Spinal cord (tissue), 10 donors: ENCODE results near the gene ABL1. TPM values are rescaled to one million over a fixed set of nuclear protein-coding genes. Genes with fewer than 3 reads are reported as not detected.

Experiments
- DNase-seq, 6 donors: peaks; one replicate each; pipeline versions ENCODE4 v3.0.0 to v3.0.0-alpha.2; 2013 to 2015; ENCODE audit warnings: low spot score in 6 of 6, low read depth in 4 of 6
- H3K27ac ChIP-seq: one replicate; pipeline ENCODE4 v1.5.1; 2013; ENCODE audit warnings: low read depth, low read length, control low read depth
- H3K27me3 ChIP-seq: one replicate; pipeline ENCODE4 v1.6.1; 2013; ENCODE audit warnings: low read length; ENCODE audit not compliant: control insufficient read depth, insufficient read depth
- H3K36me3 ChIP-seq: one replicate; pipeline ENCODE4 v1.6.1; 2013; ENCODE audit warnings: low read length; ENCODE audit not compliant: control insufficient read depth, insufficient read depth
- H3K4me1 ChIP-seq: one replicate; pipeline ENCODE4 v1.6.1; 2013; ENCODE audit warnings: low read length; ENCODE audit not compliant: control insufficient read depth, insufficient read depth
- H3K4me3 ChIP-seq: one replicate; pipeline ENCODE4 v1.5.1; 2013; ENCODE audit warnings: low read depth, low read length, control low read depth
- H3K9me3 ChIP-seq: one replicate; pipeline ENCODE4 v1.6.1; 2013; ENCODE audit warnings: low read length; ENCODE audit not compliant: control insufficient read depth, insufficient read depth
- WGBS: methylation state at CpG from one replicate; pipeline ENCODE4 v1.1.5; 2013; ENCODE audit warnings: missing lambda C conversion rate; ENCODE audit not compliant: insufficient coverage; 5-methylcytosine and 5-hydroxymethylcytosine counted together
- polyA plus RNA-seq, 2 donors: library from polyadenylated mRNA; unstranded; fragments of 120-200 nt; gene quantifications; one replicate each; pipeline ENCODE4 v1.2.1, GENCODE V29; 2013; ENCODE audit not compliant: insufficient read length in 2 of 2
- total RNA-seq, 2 donors: library from RNA; depleted of rRNA in 1 of 2; stranded (reverse); fragments of 120-200 nt in 1 of 2; fragments of >200 nt in 1 of 2; gene quantifications; one replicate each; pipeline versions ENCODE4 v1.2.3 to v1.2.4, GENCODE V29; 2013 to 2014
- donor health status: healthy.

Gene ABL1
- total and polyA plus RNA-seq, 4 donors, result 36.6 to 72.7 (median 63.6) TPM

- no peak overlapping the region for H3K4me3 ChIP-seq
- no peaks in the 10 kb centered on the region for H3K9me3 ChIP-seq
- WGBS, result 90% methylated on average over 35 of the region's 35 CpGs
- peaks cover 81% of the 10 kb centered on the region for H3K36me3 ChIP-seq
- no peak for DNase-seq
- no peak overlapping the region for H3K27ac ChIP-seq
- no peaks in the 10 kb centered on the region for H3K27me3 ChIP-seq
- peaks cover 25% of the 10 kb centered on the region for H3K4me1 ChIP-seq
These were observed 50.7 kb downstream of the ABL1 start for GRCh38 chr9:130885484-130886375.

- Histone ChIP-seq H3K4me3 (no peak overlapping the region), H3K27me3 (no peaks in the 10 kb centered on the region), H3K36me3 (peaks cover 82% of the 10 kb centered on the region), H3K27ac (no peak overlapping the region), H3K9me3 (no peaks in the 10 kb centered on the region), H3K4me1 (peaks cover 38% of the 10 kb centered on the region)
- WGBS, result 96% methylated on average over 14 of the region's 23 CpGs
- no peak for DNase-seq
These were observed 51.9 kb downstream of the ABL1 start for GRCh38 chr9:130886981-130887380.

- DNase-seq, result no peak
- Histone ChIP-seq H3K36me3 (peaks cover 80% of the 10 kb centered on the region), H3K27me3 (no peaks in the 10 kb centered on the region), H3K4me3 (no peak overlapping the region), H3K27ac (no peak overlapping the region), H3K4me1 (peaks cover 44% of the 10 kb centered on the region), H3K9me3 (no peaks in the 10 kb centered on the region)
- 90% methylated on average over 16 of the region's 25 CpGs for WGBS
These were observed 52.6 kb downstream of the ABL1 start for GRCh38 chr9:130887494-130888144.

GRCh38 chr9:130888146-130888885 is 53.3 kb downstream of the ABL1 start:
- H3K4me3 ChIP-seq, result no peak overlapping the region
- no peaks in the 10 kb centered on the region for H3K9me3 ChIP-seq
- peaks cover 80% of the 10 kb centered on the region for H3K36me3 ChIP-seq
- WGBS, result 94% methylated on average over 19 of the region's 22 CpGs
- no peak overlapping the region for H3K27ac ChIP-seq
- no peaks in the 10 kb centered on the region for H3K27me3 ChIP-seq
- no peak for DNase-seq
- H3K4me1 ChIP-seq, result peaks cover 51% of the 10 kb centered on the region

- Histone ChIP-seq H3K27ac (no peak overlapping the region), H3K4me1 (peaks cover 52% of the 10 kb centered on the region), H3K36me3 (peaks cover 71% of the 10 kb centered on the region), H3K9me3 (no peaks in the 10 kb centered on the region), H3K27me3 (no peaks in the 10 kb centered on the region), H3K4me3 (no peak overlapping the region)
- 87% methylated on average over 9 of the region's 9 CpGs for WGBS
- no peak for DNase-seq
These were observed 55.1 kb downstream of the ABL1 start for GRCh38 chr9:130890124-130890523.

GRCh38 chr9:130890870-130891687 is 56.0 kb downstream of the ABL1 start:
- H3K9me3 ChIP-seq, result no peaks in the 10 kb centered on the region
- H3K27me3 ChIP-seq, result no peaks in the 10 kb centered on the region
- peaks cover 70% of the 10 kb centered on the region for H3K36me3 ChIP-seq
- H3K4me3 ChIP-seq, result no peak overlapping the region
- peaks cover 60% of the 10 kb centered on the region for H3K4me1 ChIP-seq
- 52% methylated on average over 16 of the region's 20 CpGs for WGBS
- peak in 1 of 6 donors; percentile 28 for DNase-seq
- no peak overlapping the region for H3K27ac ChIP-seq

- H3K27ac ChIP-seq, result no peak overlapping the region
- WGBS, result 26% methylated on average over 16 of the region's 18 CpGs
- DNase-seq, result peak in 4 of 6 donors; percentile 52 to 97 (median 80)
- no peak overlapping the region for H3K4me3 ChIP-seq
- no peaks in the 10 kb centered on the region for H3K9me3 ChIP-seq
- H3K4me1 ChIP-seq, result peaks cover 65% of the 10 kb centered on the region
- peaks cover 70% of the 10 kb centered on the region for H3K36me3 ChIP-seq
- no peaks in the 10 kb centered on the region for H3K27me3 ChIP-seq
These were observed 56.8 kb downstream of the ABL1 start for GRCh38 chr9:130891688-130892476.

GRCh38 chr9:130892477-130893304 is 57.6 kb downstream of the ABL1 start:
- WGBS, result 24% methylated on average over 17 of the region's 24 CpGs
- Histone ChIP-seq H3K4me1 (peaks cover 65% of the 10 kb centered on the region), H3K9me3 (no peaks in the 10 kb centered on the region), H3K4me3 (no peak overlapping the region), H3K36me3 (peaks cover 66% of the 10 kb centered on the region), H3K27me3 (no peaks in the 10 kb centered on the region), H3K27ac (no peak overlapping the region)
- DNase-seq, result no peak
